ENCODE measurements around the gene TP53TG3F.
"Not testable (repeated sequence)": the region's sequence is repeated elsewhere in the genome, so short reads cannot be mapped to it uniquely, and the experiment has no call there.

The TP53TG3F gene, protein sequence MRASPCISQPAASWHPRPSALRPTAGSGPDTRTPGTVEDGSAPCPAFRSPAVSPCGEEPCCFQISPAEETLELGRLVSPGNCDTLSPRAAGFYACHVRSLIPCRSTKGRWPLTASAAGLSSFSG

DNA sequence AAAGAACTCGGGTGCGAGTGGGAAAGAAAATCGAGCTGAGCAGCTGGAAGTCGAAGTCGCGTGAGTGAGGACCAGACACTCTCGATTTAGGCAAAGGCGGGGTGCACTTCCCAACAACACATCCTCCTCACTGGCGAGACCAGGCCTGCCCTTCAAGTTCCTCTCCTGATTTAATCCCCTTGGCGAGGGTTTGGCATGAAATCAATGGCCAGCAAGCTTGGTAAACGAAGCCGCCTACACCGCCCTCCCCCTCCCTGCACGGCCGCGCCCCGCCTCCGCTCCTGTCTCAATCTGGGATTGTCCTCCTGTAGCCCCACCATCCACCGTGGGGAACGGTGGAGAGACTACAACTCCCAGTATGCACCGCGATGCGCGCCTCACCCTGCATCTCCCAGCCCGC is at the start of gene TP53TG3F:
TSS of gene TP53TG3F (plus strand) at position 301 of the 400 bp plus-strand sequence. CDS start at position 369, 68 bp downstream.
- not testable (repeated sequence) for DNase-seq

DNA sequence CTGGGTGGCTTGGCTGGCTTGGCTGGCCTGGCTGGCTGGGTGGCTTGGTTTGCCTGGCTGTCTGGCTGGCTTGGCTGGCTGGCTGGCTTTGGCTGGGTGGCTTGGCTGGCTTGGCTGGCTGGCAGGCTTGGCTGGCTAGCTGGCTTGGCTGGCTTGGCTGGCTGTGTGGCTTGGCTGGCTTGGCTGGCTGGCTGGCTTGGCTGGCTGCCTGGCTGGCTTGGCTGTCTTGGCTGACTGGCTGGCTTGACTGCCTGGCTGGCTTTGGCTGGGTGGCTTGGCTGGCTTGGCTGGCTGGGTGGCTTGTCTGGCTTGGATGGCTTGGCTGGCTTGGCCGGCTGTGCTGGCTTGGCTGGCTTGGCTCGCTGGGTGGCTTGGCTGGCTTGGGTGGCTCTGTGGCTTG is 32.2 kb downstream of the TP53TG3F start:
- not testable (repeated sequence) for DNase-seq

DNA sequence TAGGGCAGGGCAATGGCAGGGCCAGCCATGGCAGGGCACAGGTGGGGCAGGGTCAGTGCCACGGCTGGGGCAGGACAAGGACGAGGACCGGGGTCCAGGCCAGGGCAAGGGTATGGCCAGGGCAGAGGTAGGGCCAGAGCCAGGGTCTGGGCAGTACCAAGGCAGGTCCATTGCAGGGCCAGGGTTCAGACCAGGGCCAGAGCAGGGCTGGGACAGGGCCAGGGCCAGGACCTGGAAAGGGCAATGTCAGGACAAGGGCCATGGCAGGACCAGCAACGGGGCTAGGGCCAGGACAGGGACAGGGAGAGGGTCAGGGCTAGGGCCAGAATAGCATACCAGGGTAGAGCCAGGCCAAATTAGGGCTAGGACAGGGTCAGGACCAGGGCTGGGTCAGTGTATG is 47.8 kb downstream of the TP53TG3F start:
- not testable (repeated sequence) for DNase-seq

DNA sequence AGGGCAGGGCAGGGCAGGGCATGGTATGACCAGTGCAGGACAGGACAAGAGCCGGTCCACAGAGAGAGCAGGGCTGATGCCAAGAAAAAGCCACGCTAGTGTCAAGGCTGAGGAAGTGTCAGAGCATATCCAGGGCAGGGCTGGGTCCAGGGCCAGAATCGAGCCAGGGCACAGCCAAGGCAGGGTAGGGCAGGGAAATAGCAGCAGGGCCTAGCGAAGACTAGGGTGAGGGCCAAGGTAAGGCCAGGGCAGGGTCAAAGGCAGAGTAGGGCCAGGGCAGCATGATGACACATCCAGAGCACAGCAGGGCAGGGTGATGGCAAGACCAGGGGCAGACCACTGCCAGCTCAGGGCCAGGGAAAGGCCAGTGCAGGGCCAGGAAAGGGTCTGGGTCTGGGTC is 49.7 kb downstream of the TP53TG3F start:
- DNase-seq = not testable (repeated sequence)

DNA sequence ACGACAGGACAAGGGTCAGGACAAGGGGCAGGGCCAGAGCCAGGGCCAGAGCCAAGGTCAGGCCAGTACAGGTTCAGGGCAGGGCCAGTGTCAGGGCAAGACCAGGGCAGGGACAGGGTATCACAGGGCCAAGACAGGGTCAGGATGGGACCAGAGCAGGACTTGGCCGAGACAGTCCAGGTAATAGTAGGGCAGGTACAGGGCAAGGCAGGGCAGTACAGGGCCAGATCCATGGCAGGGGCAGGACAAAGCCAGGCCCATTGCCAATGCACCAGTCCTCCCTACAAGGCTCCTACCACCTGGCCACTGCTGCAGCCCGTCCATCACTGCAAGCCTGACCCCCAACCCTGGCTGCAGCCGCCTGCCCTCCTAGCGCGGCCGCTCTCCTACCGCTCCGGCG is 50.5 kb downstream of the TP53TG3F start:
- not testable (repeated sequence) for DNase-seq
